Karpas-422 (cell line): ENCODE results near the gene PRRT1. TPM values are rescaled to one million over a fixed set of nuclear protein-coding genes. Genes with fewer than 3 reads are reported as not detected.

Experiments
- DNase-seq: peaks from one replicate; pipeline ENCODE4 v3.0.0-alpha.2; 2015
- H2AFZ ChIP-seq: fragments of 200-600 bp; sonication (generic); 2 replicates; pipeline ENCODE4 v1.6.1; 2014; ENCODE audit warnings: antibody characterized with exemption, low read length, mixed read lengths
- H3K27ac ChIP-seq: fragments of 200-600 bp; sonication (generic); 2 replicates; pipeline ENCODE4 v1.5.1; 2014; ENCODE audit warnings: mild to moderate bottlenecking, low read length, moderate library complexity
- H3K27me3 ChIP-seq: fragments of 200-600 bp; sonication (generic); 2 replicates; pipeline ENCODE4 v1.6.1; 2014; ENCODE audit warnings: low read length, mixed read lengths
- H3K36me3 ChIP-seq: fragments of 200-600 bp; sonication (generic); 2 replicates; pipeline ENCODE4 v1.6.1; 2014; ENCODE audit warnings: low read length, mixed read lengths; ENCODE audit not compliant: insufficient read depth
- H3K4me1 ChIP-seq: fragments of 200-600 bp; sonication (generic); 2 replicates; pipeline ENCODE4 v1.6.1; 2014; ENCODE audit warnings: mild to moderate bottlenecking, low read length, mixed read lengths
- H3K4me2 ChIP-seq: fragments of 200-600 bp; sonication (generic); 2 replicates; pipeline ENCODE4 v1.6.1; 2014; ENCODE audit warnings: low read length, low read depth, mild to moderate bottlenecking; ENCODE audit not compliant: poor library complexity, severe bottlenecking
- H3K4me3 ChIP-seq: fragments of 200-600 bp; sonication (generic); 2 replicates; pipeline ENCODE4 v1.5.1; 2014; ENCODE audit warnings: mild to moderate bottlenecking, antibody characterized with exemption, low read length, mixed read lengths
- H3K79me2 ChIP-seq: fragments of 200-600 bp; sonication (generic); 2 replicates; pipeline ENCODE4 v1.6.1; 2014; ENCODE audit warnings: mild to moderate bottlenecking, low read length, mixed read lengths
- H3K9ac ChIP-seq: fragments of 200-600 bp; sonication (generic); 2 replicates; pipeline ENCODE4 v1.6.0; 2014; ENCODE audit warnings: low read length
- H3K9me2 ChIP-seq: fragments of 200-600 bp; sonication (generic), shearing (Covaris generic); replicated peaks from 2 replicates; pipeline ENCODE4 v1.6.0; 2014; ENCODE audit warnings: mild to moderate bottlenecking, low read length, moderate library complexity; ENCODE audit not compliant: insufficient read depth
- H3K9me3 ChIP-seq: fragments of 300-700, 200-600 bp; sonication (generic); 2 replicates; pipeline ENCODE4 v1.6.1; 2014; ENCODE audit warnings: low read length, mixed read lengths
- H4K20me1 ChIP-seq: fragments of 200-600 bp; sonication (generic); 2 replicates; pipeline ENCODE4 v1.6.1; 2014; ENCODE audit warnings: mild to moderate bottlenecking, antibody characterized with exemption, low read length, low read depth; ENCODE audit not compliant: insufficient read depth
- total RNA-seq: library from RNA; depleted of rRNA; stranded (reverse); fragments of >200 nt; shearing (Covaris generic); gene quantifications from 2 replicates; pipeline ENCODE4 v1.2.3, GENCODE V29; 2014; ENCODE audit warnings: low replicate concordance

The PRRT1 gene
- total RNA-seq, 1 experiment from 2014 or later: 0.75 TPM

DNA sequence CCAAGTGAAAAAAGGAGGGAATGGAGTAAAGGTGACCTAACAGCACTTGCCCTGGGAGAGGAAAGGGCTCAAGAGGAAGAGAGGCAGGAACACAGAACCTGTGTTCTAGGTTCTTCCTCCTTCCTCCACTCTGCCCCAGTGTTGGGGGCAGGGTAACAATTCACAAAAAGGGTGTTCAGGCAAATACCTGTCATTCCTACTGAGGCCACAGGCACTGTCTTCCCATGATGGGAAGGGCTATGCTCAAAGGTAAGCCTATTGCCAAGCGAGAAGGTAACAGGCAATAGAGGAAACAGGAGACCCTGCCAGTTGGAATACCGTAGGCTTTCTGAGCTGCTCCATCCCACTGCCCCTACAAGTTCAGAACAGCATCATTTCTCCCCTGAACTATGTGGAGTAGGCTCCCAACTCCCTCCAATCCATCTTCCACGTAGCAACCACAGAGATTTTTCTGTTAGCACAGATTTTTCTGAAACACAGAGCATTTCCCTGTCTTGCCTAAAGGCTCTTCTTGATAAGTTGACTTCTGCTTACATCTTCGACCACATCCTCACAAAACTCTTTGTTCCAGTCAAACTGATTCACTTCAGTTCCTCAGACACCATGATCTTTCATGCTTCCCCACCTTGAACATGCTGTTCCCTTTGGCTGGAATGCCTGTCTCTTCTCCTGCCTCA, 21.4 kb upstream of the PRRT1 start:
- DNase-seq: no peak
- Histone ChIP-seq H3K4me2 (no peak overlapping the region), H3K4me1 (peaks cover 46% of the 10 kb centered on the region), H3K9me2 (no peaks in the 10 kb centered on the region), H3K36me3 (peaks cover 7% of the 10 kb centered on the region; the same call in 1 of the 2 replicates), H4K20me1 (no peaks in the 10 kb centered on the region), H3K27me3 (no peaks in the 10 kb centered on the region), H3K9ac (no peak overlapping the region), H2AFZ (no peak overlapping the region), H3K4me3 (no peak overlapping the region), H3K27ac (no peak overlapping the region), H3K9me3 (no peaks in the 10 kb centered on the region), H3K79me2 (peaks cover 43% of the 10 kb centered on the region)

DNA sequence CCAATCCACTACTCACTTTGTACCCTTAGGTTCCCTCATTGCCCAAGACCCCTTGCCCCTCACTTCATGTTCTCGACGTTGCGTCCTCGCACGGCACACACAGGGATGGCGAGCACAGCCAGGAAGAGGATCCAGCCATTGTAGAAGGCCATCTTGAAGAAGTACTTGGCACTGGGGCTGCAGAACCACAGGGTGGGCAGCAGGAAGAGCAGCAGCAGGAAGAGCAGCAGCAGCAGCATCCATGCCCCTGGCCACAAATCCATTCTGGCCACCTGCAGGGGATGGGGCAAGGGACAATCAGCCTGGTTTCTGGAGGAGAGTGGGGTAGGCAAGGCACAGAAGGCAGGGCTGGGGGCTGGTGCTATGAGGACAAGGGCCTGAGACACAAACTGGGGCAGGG, 19.5 kb upstream of the PRRT1 start:
- H3K79me2 ChIP-seq: peaks cover 39% of the 10 kb centered on the region
- no peaks in the 10 kb centered on the region for H4K20me1 ChIP-seq
- H3K9me2 ChIP-seq: no peaks in the 10 kb centered on the region
- no peak for DNase-seq
- H3K27ac ChIP-seq: no peak overlapping the region
- peaks cover 34% of the 10 kb centered on the region for H3K4me1 ChIP-seq
- H3K27me3 ChIP-seq: no peaks in the 10 kb centered on the region
- no peaks in the 10 kb centered on the region for H3K9me3 ChIP-seq
- no peak overlapping the region for H3K4me3 ChIP-seq
- H3K4me2 ChIP-seq: no peak overlapping the region
- no peak overlapping the region for H2AFZ ChIP-seq
- H3K9ac ChIP-seq: no peak overlapping the region
- H3K36me3 ChIP-seq: peaks cover 7% of the 10 kb centered on the region; the same call in 1 of the 2 replicates

DNA sequence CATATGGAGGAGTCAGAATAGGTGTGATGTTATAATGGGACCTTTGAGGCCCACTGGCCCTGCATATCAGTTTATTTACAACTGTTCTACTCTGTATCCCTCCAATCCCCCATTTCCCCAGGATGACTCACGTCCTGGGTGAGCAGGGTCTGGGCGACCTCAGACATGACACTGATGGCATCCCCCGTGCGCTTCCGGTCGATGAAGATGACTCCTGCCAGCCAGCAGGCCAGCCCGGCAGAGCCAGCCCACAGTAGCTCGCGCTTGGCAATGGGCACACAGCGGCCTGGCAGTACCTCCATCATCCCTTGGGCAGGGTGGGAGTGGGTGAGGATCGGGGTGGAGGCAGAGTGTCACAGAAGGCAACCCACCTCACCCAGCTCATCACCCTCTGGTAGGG, 18.6 kb upstream of the PRRT1 start:
- H3K9me3 ChIP-seq: no peaks in the 10 kb centered on the region
- H3K4me1 ChIP-seq: peaks cover 33% of the 10 kb centered on the region
- H3K4me2 ChIP-seq: no peak overlapping the region
- H3K27ac ChIP-seq: no peak overlapping the region
- H3K4me3 ChIP-seq: no peak overlapping the region
- peaks cover 33% of the 10 kb centered on the region for H3K79me2 ChIP-seq
- H2AFZ ChIP-seq: no peak overlapping the region
- H3K9ac ChIP-seq: no peak overlapping the region
- H3K36me3 ChIP-seq: peaks cover 7% of the 10 kb centered on the region; the same call in 1 of the 2 replicates
- H4K20me1 ChIP-seq: no peaks in the 10 kb centered on the region
- DNase-seq: no peak
- H3K27me3 ChIP-seq: no peaks in the 10 kb centered on the region
- no peaks in the 10 kb centered on the region for H3K9me2 ChIP-seq

DNA sequence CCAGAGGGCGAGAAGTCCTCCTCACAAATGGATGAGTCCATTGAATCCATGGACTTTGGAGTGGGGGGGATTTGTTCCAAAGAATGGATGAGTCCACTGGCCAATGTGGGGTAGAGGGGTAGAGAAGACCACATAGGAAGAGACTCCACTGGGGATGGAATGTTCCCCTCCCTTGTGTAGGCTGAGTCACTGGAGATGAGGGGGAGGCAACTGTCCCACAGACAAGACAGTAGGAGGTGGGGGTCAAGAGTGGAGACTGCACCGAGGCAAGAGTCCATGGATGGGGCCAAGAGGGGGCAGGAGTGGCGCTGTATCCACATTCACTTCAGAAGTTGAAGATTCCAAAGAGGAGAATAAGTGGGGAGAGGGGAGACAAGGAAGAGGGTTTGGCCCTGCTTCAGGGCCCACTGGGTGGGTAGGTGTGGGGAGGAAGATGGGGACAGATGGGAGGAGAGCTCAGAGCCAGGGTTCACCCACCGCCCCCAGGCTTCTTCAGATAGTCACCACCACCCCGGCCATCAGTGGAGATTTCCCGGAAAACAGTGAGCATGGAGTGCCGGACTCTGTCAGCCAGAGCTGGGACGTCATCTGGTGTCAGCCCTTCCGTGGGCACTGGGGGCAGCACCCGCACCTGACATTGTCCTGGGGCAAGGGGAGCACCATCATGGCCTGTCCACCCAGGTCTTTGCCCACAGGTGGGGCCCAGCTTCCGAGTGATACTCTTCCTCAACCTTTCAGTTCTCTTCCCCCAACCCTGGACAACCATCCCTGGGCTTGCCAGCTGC, 17.3 kb upstream of the PRRT1 start:
- Histone ChIP-seq H3K4me1 (peaks cover 20% of the 10 kb centered on the region), H3K4me3 (no peak overlapping the region), H3K9me3 (no peaks in the 10 kb centered on the region), H3K79me2 (peaks cover 20% of the 10 kb centered on the region), H4K20me1 (no peaks in the 10 kb centered on the region), H3K9ac (no peak overlapping the region; the same call in 1 of the 2 replicates), H3K4me2 (no peak overlapping the region), H3K9me2 (no peaks in the 10 kb centered on the region), H3K27ac (peak overlapping the region; percentile 39; the same call in 1 of the 2 replicates), H3K36me3 (peaks cover 7% of the 10 kb centered on the region; the same call in 1 of the 2 replicates), H3K27me3 (no peaks in the 10 kb centered on the region), H2AFZ (no peak overlapping the region)
- no peak for DNase-seq

DNA sequence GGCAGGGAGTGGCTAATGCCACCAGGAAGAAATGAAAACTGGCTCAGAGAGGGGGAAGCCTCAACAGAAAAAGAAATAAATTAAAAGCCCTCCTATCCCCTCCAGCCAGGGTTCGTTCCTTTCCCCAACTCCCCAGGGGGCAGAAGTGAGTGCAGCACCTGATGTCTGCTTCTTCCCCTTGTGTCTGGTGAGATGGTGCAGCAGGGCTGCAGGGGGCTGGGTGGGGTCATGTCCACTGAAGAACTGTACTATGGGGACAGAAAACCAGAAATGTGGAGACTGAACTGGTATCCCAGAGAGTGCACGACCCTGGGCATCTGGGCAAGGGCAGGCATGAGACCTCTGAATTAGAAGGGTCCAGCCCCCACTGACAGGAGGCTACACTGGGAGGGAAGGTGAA, 16.6 kb upstream of the PRRT1 start:
- H3K9me2 ChIP-seq: no peaks in the 10 kb centered on the region
- H2AFZ ChIP-seq: no peak overlapping the region
- DNase-seq: peak; percentile 62
- no peaks in the 10 kb centered on the region for H3K27me3 ChIP-seq
- H4K20me1 ChIP-seq: no peaks in the 10 kb centered on the region
- H3K27ac ChIP-seq: peak overlapping the region; percentile 39
- H3K36me3 ChIP-seq: peaks cover 7% of the 10 kb centered on the region; the same call in 1 of the 2 replicates
- H3K4me3 ChIP-seq: no peak overlapping the region
- peak overlapping the region; percentile 16; the same call in 1 of the 2 replicates for H3K9ac ChIP-seq
- no peak overlapping the region for H3K4me2 ChIP-seq
- peaks cover 14% of the 10 kb centered on the region for H3K79me2 ChIP-seq
- peaks cover 14% of the 10 kb centered on the region for H3K4me1 ChIP-seq
- no peaks in the 10 kb centered on the region for H3K9me3 ChIP-seq

DNA sequence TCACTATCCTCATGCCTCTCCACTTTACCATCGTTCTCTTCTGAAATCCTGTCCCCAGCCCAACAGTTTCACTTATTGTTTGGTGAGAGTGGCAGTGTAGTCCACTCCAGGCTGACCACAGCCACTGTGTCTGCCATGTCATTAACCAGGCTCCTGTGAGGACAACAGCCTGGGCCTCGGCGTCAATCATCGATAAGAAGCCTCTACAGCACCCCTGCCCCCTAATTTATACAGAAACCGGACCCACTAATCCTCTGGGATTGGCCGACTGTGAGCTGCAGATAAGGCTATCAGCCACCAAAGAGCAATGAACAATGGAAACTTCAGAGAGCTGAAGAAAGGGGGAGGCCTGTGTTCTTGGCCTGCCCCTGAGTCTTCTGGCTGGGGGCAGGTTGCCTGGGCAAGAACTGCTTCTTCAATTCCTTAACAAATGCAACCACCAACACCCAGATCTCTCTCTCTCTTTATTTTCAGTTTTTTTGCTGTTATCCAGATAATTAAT, 16.1 kb upstream of the PRRT1 start:
- H3K9ac ChIP-seq: no peak overlapping the region
- H3K27me3 ChIP-seq: no peaks in the 10 kb centered on the region
- no peak for DNase-seq
- H2AFZ ChIP-seq: no peak overlapping the region
- no peaks in the 10 kb centered on the region for H4K20me1 ChIP-seq
- no peaks in the 10 kb centered on the region for H3K9me3 ChIP-seq
- H3K36me3 ChIP-seq: peaks cover 7% of the 10 kb centered on the region; the same call in 1 of the 2 replicates
- peaks cover 9% of the 10 kb centered on the region; the same call in 1 of the 2 replicates for H3K79me2 ChIP-seq
- peaks cover 12% of the 10 kb centered on the region for H3K4me1 ChIP-seq
- no peaks in the 10 kb centered on the region for H3K9me2 ChIP-seq
- H3K4me3 ChIP-seq: no peak overlapping the region
- H3K27ac ChIP-seq: peak overlapping the region; percentile 39
- no peak overlapping the region for H3K4me2 ChIP-seq

DNA sequence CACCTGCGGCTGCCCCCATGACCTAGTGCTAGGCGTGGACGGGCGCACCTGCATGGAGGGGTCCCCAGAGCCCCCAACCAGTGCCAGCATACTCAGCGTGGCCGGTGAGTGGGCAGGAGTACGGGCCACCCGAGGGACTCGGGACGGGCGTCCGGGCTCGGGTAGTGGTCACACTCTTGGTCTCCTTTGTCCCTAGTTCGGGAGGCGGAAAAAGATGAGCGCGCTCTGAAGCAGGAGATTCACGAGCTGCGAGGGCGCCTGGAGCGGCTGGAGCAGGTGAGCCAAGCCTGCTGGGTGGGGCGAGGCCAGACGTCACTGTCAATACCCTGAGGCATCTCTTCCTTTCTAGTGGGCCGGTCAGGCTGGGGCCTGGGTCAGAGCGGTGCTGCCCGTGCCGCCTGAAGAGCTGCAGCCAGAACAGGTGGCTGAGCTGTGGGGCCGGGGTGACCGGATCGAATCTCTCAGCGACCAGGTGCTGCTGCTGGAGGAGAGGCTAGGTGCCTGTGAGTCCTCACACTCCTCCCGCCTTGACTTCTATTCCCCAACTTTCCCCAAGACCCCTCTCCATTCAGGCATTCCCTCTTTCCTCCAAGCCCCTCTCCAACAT, 15.5 kb upstream of the PRRT1 start:
- no peaks in the 10 kb centered on the region for H3K9me2 ChIP-seq
- no peaks in the 10 kb centered on the region for H3K27me3 ChIP-seq
- peaks cover 3% of the 10 kb centered on the region; the same call in 1 of the 2 replicates for H3K79me2 ChIP-seq
- DNase-seq: no peak
- H4K20me1 ChIP-seq: no peaks in the 10 kb centered on the region
- no peak overlapping the region for H3K27ac ChIP-seq
- H3K36me3 ChIP-seq: peaks cover 7% of the 10 kb centered on the region; the same call in 1 of the 2 replicates
- peaks cover 12% of the 10 kb centered on the region for H3K4me1 ChIP-seq
- H3K9me3 ChIP-seq: no peaks in the 10 kb centered on the region
- no peak overlapping the region for H3K9ac ChIP-seq
- H3K4me2 ChIP-seq: no peak overlapping the region
- H3K4me3 ChIP-seq: no peak overlapping the region
- H2AFZ ChIP-seq: no peak overlapping the region
